NCI-H748 (cell line): Measurements from ENCODE around the gene SLC22A23.

Source experiments
- DNase-seq: peaks from one replicate; lab custom pipeline; 2025; ENCODE audit not compliant: unreplicated experiment; lab: John Stamatoyannopoulos, UW

SLC22A23 gene

GRCh38 chr6:3356056-3356823 lies 100.6 kb downstream of the SLC22A23 start:
- DNase-seq, result peak; percentile 60

- DNase-seq, result no peak
Measured at GRCh38 chr6:3355358-3356055, 101.3 kb downstream of the SLC22A23 start.

GRCh38 chr6:3355011-3355357 lies 101.9 kb downstream of the SLC22A23 start:
- DNase-seq, result no peak

GRCh38 chr6:3353939-3354338 lies 102.9 kb downstream of the SLC22A23 start:
- no peak for DNase-seq

- no peak for DNase-seq
Measured at GRCh38 chr6:3353213-3353903, 103.5 kb downstream of the SLC22A23 start.

GRCh38 chr6:3352678-3353077 lies 104.2 kb downstream of the SLC22A23 start:
- DNase-seq, result no peak

- DNase-seq, result no peak
Measured at GRCh38 chr6:3351829-3352524, 104.9 kb downstream of the SLC22A23 start.

- peak; percentile 66 for DNase-seq
Measured at GRCh38 chr6:3351105-3351676, 105.7 kb downstream of the SLC22A23 start.

GRCh38 chr6:3350252-3350796 lies 106.5 kb downstream of the SLC22A23 start:
- DNase-seq, result no peak

GRCh38 chr6:3349388-3350251 lies 107.2 kb downstream of the SLC22A23 start:
- DNase-seq, result no peak

GRCh38 chr6:3348821-3349220 lies 108.0 kb downstream of the SLC22A23 start:
- no peak for DNase-seq

- DNase-seq, result no peak
Measured at GRCh38 chr6:3347826-3348225, 109.0 kb downstream of the SLC22A23 start.

- DNase-seq, result no peak
Measured at GRCh38 chr6:3347247-3347646, 109.6 kb downstream of the SLC22A23 start.

- no peak for DNase-seq
Measured at GRCh38 chr6:3346476-3346875, 110.4 kb downstream of the SLC22A23 start.

- DNase-seq, result no peak
Measured at GRCh38 chr6:3345836-3346235, 111.0 kb downstream of the SLC22A23 start.

GRCh38 chr6:3343089-3343883 lies 113.6 kb downstream of the SLC22A23 start:
- DNase-seq, result peak; percentile 45

- no peak for DNase-seq
Measured at GRCh38 chr6:3341467-3341866, 115.4 kb downstream of the SLC22A23 start.

GRCh38 chr6:3340894-3341293 lies 116.0 kb downstream of the SLC22A23 start:
- no peak for DNase-seq

- no peak for DNase-seq
Measured at GRCh38 chr6:3340358-3340802, 116.5 kb downstream of the SLC22A23 start.
